H1 (cell line): ENCODE measurements around the gene CAPG. TPM values are rescaled to one million over a fixed set of nuclear protein-coding genes. Genes with fewer than 3 reads are reported as not detected.

ENCODE experiments used
- ATF2 ChIP-seq: IDR thresholded peaks from 2 replicates; pipeline ENCODE4 v1.6.1; 2012; ENCODE audit warnings: low read length, inconsistent platforms
- CHD7 ChIP-seq: fragments of 300-600 bp; sonication (generic); IDR thresholded peaks from 2 replicates; pipeline ENCODE4 v1.7.1; 2012; ENCODE audit warnings: low read length, moderate library complexity, mild to moderate bottlenecking, inconsistent platforms; ENCODE audit not compliant: insufficient replicate concordance
- EP300 ChIP-seq, 2 experiments: IDR thresholded peaks; 1 replicate in 1 of 2; 2 replicates in 1 of 2; pipeline ENCODE4 v1.6.1; 2011 to 2012; ENCODE audit warnings: low read depth in 2 of 2, low read length in 2 of 2, mild to moderate bottlenecking in 2 of 2, borderline replicate concordance in 1 of 2, inconsistent platforms in 1 of 2, moderate library complexity in 1 of 2
- SUZ12 ChIP-seq: fragments of 200-600 bp; sonication (generic); IDR thresholded peaks from 2 replicates; pipeline ENCODE4 v1.6.1; 2012; ENCODE audit warnings: mild to moderate bottlenecking, inconsistent platforms, low read length, moderate library complexity, mixed read lengths
- ZNF274 ChIP-seq: IDR thresholded peaks from 2 replicates; pipeline ENCODE4 v1.7.0; 2012; ENCODE audit warnings: low read length, borderline replicate concordance; ENCODE audit errors: extremely low read depth
- polyA plus RNA-seq, 7 experiments: library from polyadenylated mRNA; depleted of rRNA in 3 of 7; stranded (reverse) in 5 of 7; unstranded in 2 of 7; fragments of >200 nt in 5 of 7; fragments of 200-250 nt in 2 of 7; gene quantifications; 1 replicate in 5 of 7; 2 replicates in 1 of 7; 4 replicates in 1 of 7; pipeline versions ENCODE4 v1.2.1 to v1.2.3, GENCODE V29; 2011 to 2013; ENCODE audit warnings: missing spikeins in 2 of 7, mixed read lengths in 2 of 7
- total RNA-seq: library from RNA; stranded (reverse); fragmentation: NEBNext Ultra II Directional; extraction: Animal tissue kit (Norgen Biotek cat#: 25700); gene quantifications from 2 replicates; pipeline ENCODE4 v1.2.1, GENCODE V29; 2021

The CAPG gene
- total and polyA plus RNA-seq, 2 of the 8 experiments (the other 6 are each of a cell fraction or from before 2014, with no cell fraction given): 80.5 to 89.0 TPM

GRCh38 chr2:85422072-85422457 lies 11.9 kb upstream of the CAPG start (continued):
- TF ChIP-seq ATF2: no peak
- no peak for TF ChIP-seq EP300 (IDR thresholded peaks at IDR 0.05; ENCODE audit: borderline replicate concordance in 1 of 2, low read depth in 2 of 2, low read length in 2 of 2)
- TF ChIP-seq SUZ12: no peak
- no peak for TF ChIP-seq ZNF274
- no peak for TF ChIP-seq CHD7
